GM18858 (cell line): ENCODE measurements around the gene DNM2.
"Not testable (repeated sequence)": the region's sequence is repeated elsewhere in the genome, so short reads cannot be mapped to it uniquely, and the experiment has no call there.

Experiments
- ATAC-seq: cut with Tn5 transposase; IDR thresholded peaks from one replicate; pipeline ENCODE4 v1.9.1; 2021; ENCODE audit not compliant: unreplicated experiment

The DNM2 gene

GRCh38 chr19:10751109-10751953 is 33.5 kb downstream of the DNM2 start:
- ATAC-seq, result no peak

- no peak for ATAC-seq
Observed at GRCh38 chr19:10752237-10752912, 34.5 kb downstream of the DNM2 start.

GRCh38 chr19:10752913-10753704 is 35.2 kb downstream of the DNM2 start:
- no peak for ATAC-seq

DNA sequence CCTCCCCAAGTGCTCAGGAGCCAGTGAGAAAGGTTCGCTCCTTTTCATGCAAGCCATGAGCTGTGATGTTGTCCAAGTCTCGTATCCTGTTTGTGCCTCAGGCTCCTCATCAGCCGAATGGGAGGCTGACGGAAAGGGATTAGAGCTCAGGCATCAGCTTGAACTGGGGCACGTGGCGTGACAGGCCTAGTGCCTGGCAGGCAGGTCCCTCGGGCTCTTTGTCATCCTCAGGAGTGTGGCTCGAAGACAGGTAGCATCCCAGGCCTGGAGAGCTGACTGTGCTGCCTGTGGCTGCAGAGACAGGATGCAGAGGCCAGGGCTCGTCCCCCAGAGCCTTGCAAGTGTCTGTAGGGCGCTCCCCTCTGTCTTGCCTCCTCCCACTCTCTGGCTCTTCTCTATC is 38.5 kb downstream of the DNM2 start:
- ATAC-seq, result no peak

GRCh38 chr19:10756791-10757190 is 38.9 kb downstream of the DNM2 start:
- no peak for ATAC-seq

- ATAC-seq, result not testable (repeated sequence)
Observed at GRCh38 chr19:10758050-10758449, 40.2 kb downstream of the DNM2 start.

GRCh38 chr19:10758978-10759377 is 41.1 kb downstream of the DNM2 start:
- no peak for ATAC-seq

- ATAC-seq, result no peak
Observed at GRCh38 chr19:10760273-10760944, 42.5 kb downstream of the DNM2 start.

DNA sequence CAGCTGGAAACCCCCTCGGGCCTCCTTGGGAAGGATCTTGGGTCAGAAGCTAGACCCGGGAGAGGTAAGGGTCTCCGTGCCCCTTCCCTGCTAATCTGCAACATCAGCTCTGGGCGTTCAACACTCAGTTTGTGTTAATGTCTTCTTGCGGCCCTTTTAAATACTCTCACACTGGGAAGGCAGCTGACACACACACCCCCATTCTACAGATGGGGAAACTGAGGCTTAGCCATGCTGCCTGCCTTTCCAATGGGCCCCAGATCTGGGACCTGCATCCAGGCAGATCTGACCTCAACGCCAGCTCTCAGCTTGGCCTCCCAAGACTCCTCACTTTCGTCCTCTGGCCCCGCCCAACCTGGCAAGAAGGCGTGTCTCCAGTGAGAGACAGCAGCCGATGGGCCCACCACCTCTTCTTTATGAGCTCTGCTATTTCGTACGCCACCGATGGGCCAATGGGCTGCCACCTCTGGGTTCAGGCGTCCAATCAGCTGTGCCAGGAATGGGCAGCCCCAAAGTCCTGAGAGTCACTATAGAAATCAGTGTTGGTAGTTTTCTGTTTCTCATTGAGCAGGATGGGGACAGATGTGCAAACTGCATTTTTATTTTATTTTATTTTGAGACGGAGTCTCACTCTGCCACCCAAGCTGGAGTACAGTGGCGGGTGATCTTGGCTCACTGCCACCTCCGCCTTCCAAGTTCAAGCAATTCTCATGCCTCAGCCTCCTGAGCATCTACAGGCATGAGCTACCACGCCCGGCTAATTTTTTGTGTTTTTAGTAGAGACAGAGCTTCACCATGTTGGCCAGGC is 43.8 kb downstream of the DNM2 start:
- no peak for ATAC-seq

DNA sequence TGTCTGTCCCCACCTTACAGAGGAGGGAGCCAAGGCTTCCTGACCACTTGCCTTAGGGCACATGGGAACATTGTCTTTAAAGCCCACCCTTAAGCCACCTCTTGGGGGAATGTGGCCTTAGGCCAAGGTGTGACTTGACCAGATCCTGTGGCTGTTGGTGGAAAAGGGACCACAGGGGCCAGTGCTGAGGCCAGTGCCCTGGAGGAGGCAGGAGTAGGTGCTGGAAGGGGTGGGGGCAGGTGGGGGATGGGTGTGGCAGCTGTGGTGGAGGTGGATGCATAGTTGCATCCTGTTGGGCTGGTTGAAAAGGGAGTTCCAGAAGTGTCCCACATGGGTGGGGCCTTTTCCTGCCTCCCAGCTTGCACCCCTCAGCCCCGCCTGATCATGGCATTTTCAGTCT is 44.8 kb downstream of the DNM2 start:
- no peak for ATAC-seq

- ATAC-seq, result no peak
Observed at GRCh38 chr19:10763411-10763810, 45.5 kb downstream of the DNM2 start.

DNA sequence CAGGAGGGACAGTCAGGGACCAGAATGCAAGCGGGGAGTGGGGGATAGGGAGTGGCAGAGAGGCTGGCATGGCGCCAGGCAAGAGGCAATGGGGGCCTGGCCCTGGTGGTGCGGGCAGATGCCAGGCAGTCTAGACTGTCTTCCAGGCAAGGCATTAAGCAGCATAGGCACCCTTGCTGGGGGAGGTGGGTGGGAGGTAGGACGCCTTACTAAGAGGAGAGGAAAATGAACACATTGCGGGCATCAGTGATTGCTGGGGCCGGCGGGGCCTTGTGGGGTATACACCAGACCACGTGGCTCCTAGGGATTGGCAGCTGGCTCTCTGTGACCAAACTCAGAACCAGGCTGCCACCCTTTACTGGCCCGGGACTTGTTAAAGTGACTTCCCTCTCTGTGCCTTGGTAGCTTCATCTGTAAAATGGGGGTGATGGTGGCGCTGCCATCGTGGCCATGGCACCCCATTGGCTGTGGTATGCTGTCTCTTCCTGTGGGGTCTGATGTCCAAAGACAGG is 46.0 kb downstream of the DNM2 start:
- ATAC-seq, result no peak

DNA sequence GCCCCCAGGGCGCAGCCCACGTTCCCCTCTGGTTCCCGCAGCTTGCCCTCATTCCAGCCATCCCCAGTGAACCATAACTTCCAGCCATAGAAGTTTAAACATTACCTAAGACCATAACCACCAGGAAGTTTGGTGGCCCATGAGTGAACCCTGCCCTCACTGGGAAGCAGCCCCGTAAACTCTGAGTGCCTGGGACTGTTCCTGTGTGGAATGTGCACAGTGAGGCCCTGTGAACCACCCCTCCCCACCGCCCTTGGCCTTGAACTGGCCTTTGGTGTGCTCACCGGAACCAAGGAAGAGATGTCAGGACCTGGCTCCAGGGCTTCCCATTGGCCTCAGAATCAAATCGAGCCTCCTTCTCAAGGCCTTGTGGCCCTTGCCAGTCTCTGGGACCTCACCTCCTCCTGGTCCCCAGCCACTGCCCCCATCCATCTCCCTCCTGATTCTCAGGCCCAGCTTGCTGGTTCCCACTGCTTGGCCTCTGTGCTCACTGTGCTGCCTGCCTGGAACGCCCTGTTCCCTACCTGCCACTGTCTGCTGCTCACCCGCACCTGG is 46.5 kb downstream of the DNM2 start:
- no peak for ATAC-seq

GRCh38 chr19:10766049-10766623 is 48.3 kb downstream of the DNM2 start:
- no peak for ATAC-seq

GRCh38 chr19:10766671-10767201 is 48.9 kb downstream of the DNM2 start:
- no peak for ATAC-seq

DNA sequence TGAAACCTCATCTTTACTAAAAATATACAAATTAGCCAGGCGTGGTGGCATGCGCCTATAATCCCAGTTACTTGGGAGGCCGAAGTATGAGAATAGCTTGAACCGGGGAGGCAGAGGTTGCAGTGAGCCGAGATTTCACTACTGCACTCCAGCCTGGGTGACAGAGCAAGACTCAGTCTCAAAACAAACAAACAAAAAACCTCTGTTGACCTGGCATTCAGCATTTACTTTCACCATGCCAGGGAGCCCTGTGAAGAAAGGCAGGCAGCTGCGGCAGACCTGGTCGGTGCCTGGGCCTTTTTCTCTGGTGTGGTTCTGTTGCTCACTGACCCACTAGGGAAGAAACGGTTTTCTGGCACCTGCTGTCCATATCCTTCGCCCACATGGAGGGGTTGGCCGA is 49.8 kb downstream of the DNM2 start:
- ATAC-seq, result no peak

DNA sequence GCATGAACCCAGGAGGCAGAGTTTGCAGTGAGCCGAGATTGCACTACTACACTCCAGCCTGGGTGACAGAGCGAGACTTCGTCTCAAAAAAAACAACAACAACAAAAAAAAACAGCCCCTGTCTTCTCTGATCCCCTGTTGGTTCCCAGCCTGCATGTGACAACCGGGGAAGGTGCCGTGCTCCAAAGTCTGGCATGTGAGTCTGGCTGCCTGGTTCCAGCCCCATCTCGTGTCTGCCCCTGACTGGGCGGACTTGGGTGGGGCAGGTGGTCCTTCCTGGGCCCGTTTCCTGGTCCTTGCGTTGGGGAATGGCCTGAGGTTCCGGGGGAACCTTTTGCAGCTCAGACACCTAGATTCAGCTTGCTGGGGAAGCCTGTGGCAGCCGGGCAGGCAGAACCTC is 50.5 kb downstream of the DNM2 start:
- no peak for ATAC-seq

DNA sequence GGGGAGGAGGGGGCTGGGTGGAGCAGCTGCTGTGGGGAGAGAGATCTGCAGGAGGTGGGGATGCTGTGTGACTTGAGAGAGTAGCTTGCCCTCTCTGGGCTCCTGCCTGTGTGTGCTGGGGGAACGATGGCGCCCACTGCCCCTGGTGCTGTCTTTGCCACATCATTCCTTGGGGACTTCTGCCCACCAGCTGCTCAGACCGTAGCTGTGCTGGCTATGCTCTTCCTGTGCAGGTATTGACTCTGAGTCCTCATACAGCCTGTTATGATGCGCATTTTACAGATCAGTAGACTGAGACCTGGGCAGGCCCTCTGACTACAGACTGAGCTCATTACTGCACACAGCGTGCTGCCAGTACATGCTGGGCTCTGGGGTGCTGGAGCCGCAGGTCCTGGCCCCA is 51.1 kb downstream of the DNM2 start:
- ATAC-seq, result no peak
